HG03196 (cell line): ENCODE results near the gene CRP.
"Not testable (repeated sequence)": the region's sequence is repeated elsewhere in the genome, so short reads cannot be mapped to it uniquely, and the experiment has no call there.

ENCODE experiments used
- ATAC-seq: cut with Tn5 transposase; IDR thresholded peaks from one replicate; pipeline ENCODE4 v1.9.1; 2021; ENCODE audit not compliant: unreplicated experiment

The CRP gene

GRCh38 chr1:159700312-159700711 is 14.1 kb downstream of the CRP start:
- no peak for ATAC-seq

- no peak for ATAC-seq
Observed at GRCh38 chr1:159699653-159700052, 14.7 kb downstream of the CRP start.

GRCh38 chr1:159699246-159699645 is 15.1 kb downstream of the CRP start:
- no peak for ATAC-seq

- no peak for ATAC-seq
Observed at GRCh38 chr1:159687511-159687910, 26.9 kb downstream of the CRP start.

- no peak for ATAC-seq
Observed at GRCh38 chr1:159686599-159687299, 27.6 kb downstream of the CRP start.

GRCh38 chr1:159678939-159679338 is 35.5 kb downstream of the CRP start:
- no peak for ATAC-seq

- no peak for ATAC-seq
Observed at GRCh38 chr1:159675046-159675445, 39.3 kb downstream of the CRP start.

GRCh38 chr1:159672390-159672789 is 42.0 kb downstream of the CRP start:
- ATAC-seq, result not testable (repeated sequence)

- no peak for ATAC-seq
Observed at GRCh38 chr1:159669338-159669737, 45.1 kb downstream of the CRP start.

- ATAC-seq, result no peak
Observed at GRCh38 chr1:159668739-159669138, 45.6 kb downstream of the CRP start.

- ATAC-seq, result no peak
Observed at GRCh38 chr1:159664247-159664646, 50.1 kb downstream of the CRP start.

GRCh38 chr1:159663552-159663951 is 50.8 kb downstream of the CRP start:
- no peak for ATAC-seq
